Measurements from ENCODE around the gene SPATA25.

SPATA25 gene

GRCh38 chr20:45909336-45909808, 21.9 kb upstream of the SPATA25 start:
- no peak for TF ChIP-seq CTCF (IDR thresholded peaks at IDR 0.05)

GRCh38 chr20:45908084-45908483, 20.7 kb upstream of the SPATA25 start:
- no peak for TF ChIP-seq CTCF (IDR thresholded peaks at IDR 0.05)

- TF ChIP-seq CTCF (IDR thresholded peaks at IDR 0.05), result no peak
Observed at GRCh38 chr20:45907219-45907948, 20.0 kb upstream of the SPATA25 start.

GRCh38 chr20:45905505-45906079, 18.2 kb upstream of the SPATA25 start:
- TF ChIP-seq CTCF (IDR thresholded peaks at IDR 0.05), result no peak

GRCh38 chr20:45904583-45905504, 17.4 kb upstream of the SPATA25 start:
- no peak for TF ChIP-seq CTCF (IDR thresholded peaks at IDR 0.05)

- no peak for TF ChIP-seq CTCF (IDR thresholded peaks at IDR 0.05)
Observed at GRCh38 chr20:45902199-45902701, 14.8 kb upstream of the SPATA25 start.
